ENCODE results near the gene LINC00305. TPM values are rescaled to one million over a fixed set of nuclear protein-coding genes. Genes with fewer than 3 reads are reported as not detected.

LINC00305 gene
- total and polyA plus RNA-seq, 4 donors = 2.9 TPM; not detected in 3

DNA sequence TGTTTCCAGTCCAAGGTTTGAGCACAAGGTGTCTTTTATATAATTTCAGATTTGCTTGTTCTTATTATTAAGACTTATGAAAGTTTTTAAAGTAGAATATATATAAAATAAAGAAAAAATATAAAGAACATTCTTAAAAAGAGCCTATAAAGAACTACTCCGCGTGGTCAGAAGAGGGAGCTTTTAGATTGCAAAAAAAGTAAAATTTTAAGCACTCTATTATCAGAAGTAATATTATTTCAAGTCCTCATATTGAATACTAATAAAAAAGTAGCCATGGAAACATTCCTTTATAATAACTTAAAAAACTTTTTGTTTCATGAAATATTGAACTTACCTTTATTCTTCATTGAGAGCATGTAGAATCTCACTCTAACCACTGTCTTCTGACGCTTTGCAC, 51.4 kb downstream of the LINC00305 start:
- H3K4me3 ChIP-seq (ENCODE audit: low read depth, low read length) = no peak overlapping the region
- no CpG with 5 or more reads among the region's 3 CpGs for WGBS (ENCODE audit: insufficient coverage)
- H3K27me3 ChIP-seq (ENCODE audit: control insufficient read depth, insufficient read depth, low read length) = no peaks in the 10 kb centered on the region
- DNase-seq (ENCODE audit: low read depth in 4 of 6, low spot score in 6 of 6) = peak in 2 of 6 donors; percentile 17 to 75
- H3K36me3 ChIP-seq (ENCODE audit: control insufficient read depth, insufficient read depth, low read length) = no peaks in the 10 kb centered on the region
- no peaks in the 10 kb centered on the region for H3K9me3 ChIP-seq (ENCODE audit: control insufficient read depth, insufficient read depth, low read length)
- H3K4me1 ChIP-seq (ENCODE audit: control insufficient read depth, insufficient read depth, low read length) = no peaks in the 10 kb centered on the region
- no peak overlapping the region for H3K27ac ChIP-seq (ENCODE audit: low read depth, low read length)

DNA sequence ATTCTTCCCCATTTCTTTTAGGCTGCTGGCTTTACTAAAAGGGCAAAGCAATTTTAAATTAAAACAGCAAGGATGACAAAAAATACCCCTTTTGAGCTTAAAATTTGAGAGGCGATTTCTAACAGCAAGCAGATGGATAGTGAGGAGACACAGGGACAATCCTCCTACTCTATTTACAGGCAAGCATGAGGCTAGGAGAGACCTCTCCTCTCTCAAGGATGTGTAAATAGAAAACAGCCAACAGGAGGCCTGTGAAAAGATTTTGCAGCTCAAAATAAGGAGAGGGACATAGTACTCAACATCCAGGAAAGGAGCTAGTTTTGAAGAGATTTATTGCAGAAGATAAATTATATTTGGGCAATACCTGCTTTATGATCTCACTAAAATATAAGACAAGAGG, 53.8 kb downstream of the LINC00305 start:
- Histone ChIP-seq H3K27me3 (ENCODE audit: control insufficient read depth, insufficient read depth, low read length) (no peaks in the 10 kb centered on the region), H3K9me3 (ENCODE audit: control insufficient read depth, insufficient read depth, low read length) (no peaks in the 10 kb centered on the region), H3K4me3 (ENCODE audit: low read depth, low read length) (no peak overlapping the region), H3K27ac (ENCODE audit: low read depth, low read length) (no peak overlapping the region), H3K36me3 (ENCODE audit: control insufficient read depth, insufficient read depth, low read length) (no peaks in the 10 kb centered on the region), H3K4me1 (ENCODE audit: control insufficient read depth, insufficient read depth, low read length) (no peaks in the 10 kb centered on the region)
- 80% methylated on average over 1 of the region's 1 CpG for WGBS (ENCODE audit: insufficient coverage)
- DNase-seq (ENCODE audit: low read depth in 4 of 6, low spot score in 6 of 6) = no peak

DNA sequence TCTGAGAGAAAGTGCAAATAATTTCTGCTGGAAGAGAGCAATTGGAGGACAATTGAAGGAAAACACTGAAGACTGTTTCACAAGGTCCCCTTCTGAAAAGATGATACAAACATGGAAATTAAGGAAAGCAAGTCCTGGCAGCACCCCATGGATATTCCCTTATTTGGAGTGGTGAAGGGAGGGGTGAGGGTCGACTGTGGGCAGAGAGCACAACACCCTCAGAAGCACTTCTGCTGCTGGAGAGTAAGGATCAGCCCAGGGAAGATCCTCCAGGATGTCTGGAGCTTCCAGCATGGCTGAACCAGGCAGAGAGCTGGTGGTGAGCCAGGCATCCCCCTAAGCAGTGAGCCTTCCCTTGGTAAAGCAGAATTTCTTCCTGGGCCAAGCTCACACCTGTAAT, 54.7 kb downstream of the LINC00305 start:
- no peaks in the 10 kb centered on the region for H3K36me3 ChIP-seq (ENCODE audit: control insufficient read depth, insufficient read depth, low read length)
- 29% methylated on average over 1 of the region's 1 CpG for WGBS (ENCODE audit: insufficient coverage)
- H3K4me1 ChIP-seq (ENCODE audit: control insufficient read depth, insufficient read depth, low read length) = no peaks in the 10 kb centered on the region
- H3K27me3 ChIP-seq (ENCODE audit: control insufficient read depth, insufficient read depth, low read length) = no peaks in the 10 kb centered on the region
- no peak overlapping the region for H3K4me3 ChIP-seq (ENCODE audit: low read depth, low read length)
- no peak overlapping the region for H3K27ac ChIP-seq (ENCODE audit: low read depth, low read length)
- H3K9me3 ChIP-seq (ENCODE audit: control insufficient read depth, insufficient read depth, low read length) = no peaks in the 10 kb centered on the region
- DNase-seq (ENCODE audit: low read depth in 4 of 6, low spot score in 6 of 6) = no peak

DNA sequence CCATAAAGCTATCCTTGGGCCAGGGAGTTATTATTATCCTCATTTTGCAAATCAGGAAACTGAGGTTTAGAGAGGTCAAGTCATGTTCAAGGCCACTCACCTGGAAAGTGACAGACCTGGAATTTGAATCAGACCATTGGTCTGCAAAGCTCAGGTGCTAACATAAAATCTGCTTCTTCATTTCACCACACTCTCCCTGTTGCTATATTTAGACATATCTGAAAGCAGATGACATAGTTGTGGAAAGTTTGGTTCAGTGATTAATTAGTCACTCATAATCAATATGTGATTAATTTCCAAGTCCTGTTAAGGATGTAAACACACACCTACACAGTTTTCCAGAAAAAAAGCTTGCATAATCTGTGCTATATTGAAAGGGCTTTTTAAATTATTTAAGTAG, 57.4 kb downstream of the LINC00305 start:
- H3K27me3 ChIP-seq (ENCODE audit: control insufficient read depth, insufficient read depth, low read length) = no peaks in the 10 kb centered on the region
- DNase-seq (ENCODE audit: low read depth in 4 of 6, low spot score in 6 of 6) = no peak

DNA sequence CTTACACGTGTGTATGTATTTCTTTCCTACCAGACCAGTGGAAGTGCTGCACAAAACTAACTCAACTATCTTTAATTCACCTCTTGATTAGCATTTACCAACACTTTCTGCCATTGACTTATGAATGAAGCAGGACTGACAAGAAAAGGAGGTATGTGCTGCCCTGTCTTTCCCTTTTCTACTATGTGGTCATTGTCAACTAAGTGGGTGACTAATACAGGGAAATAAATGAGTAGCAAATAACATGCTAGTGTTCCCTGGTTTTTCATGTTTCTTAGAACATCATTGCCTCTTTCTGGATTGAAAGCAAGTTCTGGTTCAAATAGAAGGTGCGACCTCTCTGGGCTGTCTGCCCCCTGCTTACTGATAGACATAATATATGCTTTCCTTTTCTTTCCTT, 58.0 kb downstream of the LINC00305 start:
- DNase-seq (ENCODE audit: low read depth in 4 of 6, low spot score in 6 of 6) = no peak
- no peak overlapping the region for H3K27ac ChIP-seq (ENCODE audit: low read depth, low read length)
- H3K9me3 ChIP-seq (ENCODE audit: control insufficient read depth, insufficient read depth, low read length) = no peaks in the 10 kb centered on the region
- 100% methylated on average over 1 of the region's 2 CpGs for WGBS (ENCODE audit: insufficient coverage)
- H3K4me3 ChIP-seq (ENCODE audit: low read depth, low read length) = no peak overlapping the region
- no peaks in the 10 kb centered on the region for H3K27me3 ChIP-seq (ENCODE audit: control insufficient read depth, insufficient read depth, low read length)
- no peaks in the 10 kb centered on the region for H3K4me1 ChIP-seq (ENCODE audit: control insufficient read depth, insufficient read depth, low read length)
- no peaks in the 10 kb centered on the region for H3K36me3 ChIP-seq (ENCODE audit: control insufficient read depth, insufficient read depth, low read length)

More for the DNA sequence above, 57.4 kb downstream of the LINC00305 start:
- H3K27ac ChIP-seq (ENCODE audit: low read depth, low read length) = no peak overlapping the region
- no peak overlapping the region for H3K4me3 ChIP-seq (ENCODE audit: low read depth, low read length)
- H3K4me1 ChIP-seq (ENCODE audit: control insufficient read depth, insufficient read depth, low read length) = no peaks in the 10 kb centered on the region
- no peaks in the 10 kb centered on the region for H3K9me3 ChIP-seq (ENCODE audit: control insufficient read depth, insufficient read depth, low read length)
- H3K36me3 ChIP-seq (ENCODE audit: control insufficient read depth, insufficient read depth, low read length) = no peaks in the 10 kb centered on the region

DNA sequence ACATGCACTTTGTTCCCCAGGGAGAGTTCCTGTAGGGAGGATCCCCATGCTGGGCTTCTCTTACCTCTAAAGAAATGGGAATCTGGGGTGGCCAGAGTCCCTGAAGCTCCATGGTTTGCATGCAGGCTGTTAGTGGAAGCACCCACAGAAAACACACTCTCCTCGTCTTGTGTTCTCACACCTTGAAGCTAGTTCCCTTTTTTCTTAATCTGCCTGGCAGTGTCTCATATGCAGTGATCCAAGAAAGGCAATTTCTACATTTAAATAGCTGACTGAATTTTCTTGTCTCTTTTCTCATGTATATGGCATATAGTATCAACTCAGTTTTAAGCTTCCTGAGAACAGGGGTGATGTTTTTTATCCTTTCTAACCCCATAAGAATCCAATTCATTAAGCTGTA, 65.0 kb downstream of the LINC00305 start:
- H3K27me3 ChIP-seq (ENCODE audit: control insufficient read depth, insufficient read depth, low read length) = no peaks in the 10 kb centered on the region
- no peaks in the 10 kb centered on the region for H3K4me1 ChIP-seq (ENCODE audit: control insufficient read depth, insufficient read depth, low read length)
- no peak overlapping the region for H3K4me3 ChIP-seq (ENCODE audit: low read depth, low read length)
- DNase-seq (ENCODE audit: low read depth in 4 of 6, low spot score in 6 of 6) = peak in 1 of 6 donors; percentile 26
- H3K9me3 ChIP-seq (ENCODE audit: control insufficient read depth, insufficient read depth, low read length) = no peaks in the 10 kb centered on the region
- no peak overlapping the region for H3K27ac ChIP-seq (ENCODE audit: low read depth, low read length)
- 67% methylated on average over 1 of the region's 1 CpG for WGBS (ENCODE audit: insufficient coverage)
- H3K36me3 ChIP-seq (ENCODE audit: control insufficient read depth, insufficient read depth, low read length) = no peaks in the 10 kb centered on the region

DNA sequence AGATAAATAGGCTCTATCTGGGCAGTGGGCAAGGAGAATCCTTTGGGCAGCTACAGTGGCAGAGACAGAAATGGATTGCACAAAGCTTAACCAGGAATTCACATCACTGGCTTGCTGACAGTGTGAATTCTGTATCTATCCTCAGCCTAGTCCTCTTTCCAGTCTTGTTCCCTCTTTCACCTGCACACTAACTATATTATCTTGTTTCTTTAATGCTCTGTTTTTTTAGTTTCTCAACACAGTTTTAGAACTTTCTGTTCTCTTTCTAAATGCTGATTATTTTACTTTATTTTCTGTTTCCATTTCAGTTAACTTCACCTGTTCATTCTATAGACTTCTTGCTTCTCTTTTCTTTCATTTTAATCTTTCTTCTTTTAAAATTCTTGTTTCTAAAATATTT, 66.4 kb downstream of the LINC00305 start:
- Histone ChIP-seq H3K36me3 (ENCODE audit: control insufficient read depth, insufficient read depth, low read length) (no peaks in the 10 kb centered on the region), H3K27me3 (ENCODE audit: control insufficient read depth, insufficient read depth, low read length) (no peaks in the 10 kb centered on the region), H3K9me3 (ENCODE audit: control insufficient read depth, insufficient read depth, low read length) (no peaks in the 10 kb centered on the region), H3K27ac (ENCODE audit: low read depth, low read length) (no peak overlapping the region), H3K4me1 (ENCODE audit: control insufficient read depth, insufficient read depth, low read length) (no peaks in the 10 kb centered on the region), H3K4me3 (ENCODE audit: low read depth, low read length) (no peak overlapping the region)
- DNase-seq (ENCODE audit: low read depth in 4 of 6, low spot score in 6 of 6) = no peak

DNA sequence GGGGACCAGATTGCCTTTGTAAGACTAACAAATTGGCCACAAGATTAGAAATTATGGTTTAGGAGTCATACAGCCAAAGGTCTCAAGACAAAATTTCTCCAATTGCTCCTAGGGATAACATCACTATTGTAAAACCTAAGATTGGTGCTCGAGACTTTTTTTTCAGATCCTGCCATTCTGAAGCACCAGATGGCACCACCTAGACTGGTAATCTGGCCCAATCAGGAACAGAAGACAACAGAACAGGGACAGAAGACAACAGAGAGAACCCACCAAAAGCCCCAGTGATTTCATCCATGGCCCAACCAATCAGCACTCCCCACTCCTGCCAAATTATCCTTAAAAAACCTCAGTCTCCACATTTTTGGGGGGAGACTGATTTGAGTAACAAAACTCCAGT, 66.8 kb downstream of the LINC00305 start:
- no peaks in the 10 kb centered on the region for H3K4me1 ChIP-seq (ENCODE audit: control insufficient read depth, insufficient read depth, low read length)
- WGBS (ENCODE audit: insufficient coverage) = 100% methylated on average over 1 of the region's 1 CpG

DNA sequence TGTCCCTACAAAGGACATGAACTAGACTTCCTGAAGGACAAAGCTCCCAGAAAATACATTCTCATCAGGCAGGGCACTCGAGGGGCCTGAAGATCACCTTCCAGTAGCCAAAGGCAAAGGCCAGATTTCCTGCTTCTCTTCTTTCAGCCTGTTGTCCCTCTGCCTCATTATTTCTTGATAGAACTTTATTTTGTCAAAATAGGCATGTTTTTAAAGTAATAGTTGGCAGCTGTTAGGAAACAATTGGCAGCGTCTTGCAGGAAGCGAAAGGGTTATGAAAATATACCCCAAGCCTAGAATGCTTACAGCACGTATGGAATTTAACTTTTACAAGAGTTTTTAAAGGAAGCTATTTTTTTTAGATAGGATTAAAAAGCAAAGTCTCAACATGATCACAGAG, 74.9 kb downstream of the LINC00305 start:
- no peaks in the 10 kb centered on the region for H3K9me3 ChIP-seq (ENCODE audit: control insufficient read depth, insufficient read depth, low read length)
- H3K4me3 ChIP-seq (ENCODE audit: low read depth, low read length) = no peak overlapping the region
- no peaks in the 10 kb centered on the region for H3K27me3 ChIP-seq (ENCODE audit: control insufficient read depth, insufficient read depth, low read length)
- no peaks in the 10 kb centered on the region for H3K36me3 ChIP-seq (ENCODE audit: control insufficient read depth, insufficient read depth, low read length)
- no peak overlapping the region for H3K27ac ChIP-seq (ENCODE audit: low read depth, low read length)
- WGBS (ENCODE audit: insufficient coverage) = no CpG with 5 or more reads among the region's 4 CpGs
- DNase-seq (ENCODE audit: low read depth in 4 of 6, low spot score in 6 of 6) = no peak
- no peaks in the 10 kb centered on the region for H3K4me1 ChIP-seq (ENCODE audit: control insufficient read depth, insufficient read depth, low read length)

More for the DNA sequence above, 66.8 kb downstream of the LINC00305 start:
- H3K27ac ChIP-seq (ENCODE audit: low read depth, low read length) = no peak overlapping the region
- no peak for DNase-seq (ENCODE audit: low read depth in 4 of 6, low spot score in 6 of 6)
- no peaks in the 10 kb centered on the region for H3K9me3 ChIP-seq (ENCODE audit: control insufficient read depth, insufficient read depth, low read length)
- no peaks in the 10 kb centered on the region for H3K27me3 ChIP-seq (ENCODE audit: control insufficient read depth, insufficient read depth, low read length)
- no peaks in the 10 kb centered on the region for H3K36me3 ChIP-seq (ENCODE audit: control insufficient read depth, insufficient read depth, low read length)
- no peak overlapping the region for H3K4me3 ChIP-seq (ENCODE audit: low read depth, low read length)

DNA sequence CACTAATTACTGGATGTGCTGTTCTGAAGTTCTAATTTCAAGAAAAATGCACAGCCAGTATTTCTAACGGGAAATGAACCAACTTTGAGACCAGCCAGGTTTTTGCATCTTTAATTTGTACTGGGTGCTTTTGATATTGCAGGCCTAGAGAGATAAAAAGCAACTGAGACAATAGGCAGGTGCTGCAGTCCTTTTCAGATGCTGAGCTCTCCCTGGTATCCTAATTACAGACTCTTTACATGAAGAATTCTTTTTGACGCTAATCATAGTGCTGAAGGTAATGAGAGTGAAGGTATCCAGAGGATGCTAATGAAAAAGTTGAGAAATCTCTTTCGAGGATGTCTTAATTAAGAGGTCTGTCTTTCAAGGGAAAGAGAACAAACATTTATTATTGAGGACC, 93.9 kb downstream of the LINC00305 start:
- no peaks in the 10 kb centered on the region for H3K9me3 ChIP-seq (ENCODE audit: control insufficient read depth, insufficient read depth, low read length)
- no peaks in the 10 kb centered on the region for H3K4me1 ChIP-seq (ENCODE audit: control insufficient read depth, insufficient read depth, low read length)
- H3K4me3 ChIP-seq (ENCODE audit: low read depth, low read length) = no peak overlapping the region
- H3K36me3 ChIP-seq (ENCODE audit: control insufficient read depth, insufficient read depth, low read length) = no peaks in the 10 kb centered on the region
- H3K27me3 ChIP-seq (ENCODE audit: control insufficient read depth, insufficient read depth, low read length) = no peaks in the 10 kb centered on the region
- no peak overlapping the region for H3K27ac ChIP-seq (ENCODE audit: low read depth, low read length)
- whole genome bisulfite sequencing (ENCODE audit: insufficient coverage) = 20% methylated on average over 1 of the region's 3 CpGs
- no peak for DNase-seq (ENCODE audit: low read depth in 4 of 6, low spot score in 6 of 6)

Data from spinal cord (tissue), 10 donors.